ENCODE measurements around the gene SERPINA5. TPM values are rescaled to one million over a fixed set of nuclear protein-coding genes. Genes with fewer than 3 reads are reported as not detected.

Gene SERPINA5
- total RNA-seq, 1 donor from 2014 or later = 3.5 TPM

GRCh38 chr14:94540031-94540794, 41.0 kb upstream of the SERPINA5 start:
- H3K4me3 Mint-ChIP-seq = no peak overlapping the region
- Histone ChIP-seq H3K4me2 (no peak overlapping the region), H3K4me3 (no peak overlapping the region), H3K9ac (no peak overlapping the region), H2AFZ (replicated peaks) (peak overlapping the region; percentile 60), H3F3A (ENCODE audit: low read depth) (no peaks in the 10 kb centered on the region), H3K79me2 (ENCODE audit: low read depth) (no peaks in the 10 kb centered on the region), H3K27ac (no peak overlapping the region), H3K36me3 (no peaks in the 10 kb centered on the region), H3K27me3 (no peaks in the 10 kb centered on the region), H4K20me1 (ENCODE audit: low read depth) (no peaks in the 10 kb centered on the region), H3K9me3 (ENCODE audit: low read depth) (no peaks in the 10 kb centered on the region), H3K4me1 (peaks cover 4% of the 10 kb centered on the region)
- DNase-seq (ENCODE audit: low spot score) = peak; percentile 19
- H3K27ac Mint-ChIP-seq = peak overlapping the region; percentile 69
- H3K9me3 Mint-ChIP-seq = no peaks in the 10 kb centered on the region
- TF ChIP-seq EZH2phosphoT487 (IDR thresholded peaks at IDR 0.05) = no peak
- peak; percentile 9 for TF ChIP-seq CTCF (IDR thresholded peaks at IDR 0.05)
- peaks cover 36% of the 10 kb centered on the region for H3K4me1 Mint-ChIP-seq
- no peaks in the 10 kb centered on the region for H3K36me3 Mint-ChIP-seq
- H3K27me3 Mint-ChIP-seq (ENCODE audit: insufficient read depth, low read depth) = peaks cover 9% of the 10 kb centered on the region

GRCh38 chr14:94541234-94541975, 39.8 kb upstream of the SERPINA5 start:
- Histone ChIP-seq H3K27me3 (no peaks in the 10 kb centered on the region), H3F3A (ENCODE audit: low read depth) (no peaks in the 10 kb centered on the region), H3K27ac (no peak overlapping the region), H3K4me2 (no peak overlapping the region), H3K4me1 (peaks cover 4% of the 10 kb centered on the region), H4K20me1 (ENCODE audit: low read depth) (no peaks in the 10 kb centered on the region), H3K36me3 (no peaks in the 10 kb centered on the region), H2AFZ (replicated peaks) (no peak overlapping the region), H3K9me3 (ENCODE audit: low read depth) (no peaks in the 10 kb centered on the region), H3K9ac (no peak overlapping the region), H3K79me2 (ENCODE audit: low read depth) (no peaks in the 10 kb centered on the region), H3K4me3 (no peak overlapping the region)
- no peak for DNase-seq (ENCODE audit: low spot score)
- Mint-ChIP-seq H3K9me3 (peaks cover under 1% of the 10 kb centered on the region), H3K36me3 (no peaks in the 10 kb centered on the region), H3K27me3 (ENCODE audit: insufficient read depth, low read depth) (peaks cover 13% of the 10 kb centered on the region), H3K27ac (peak overlapping the region; percentile 29), H3K4me3 (no peak overlapping the region), H3K4me1 (peaks cover 45% of the 10 kb centered on the region)
- TF ChIP-seq CTCF (IDR thresholded peaks at IDR 0.05) = no peak

GRCh38 chr14:94542111-94542810, 39.0 kb upstream of the SERPINA5 start:
- H3K27ac Mint-ChIP-seq = peak overlapping the region; percentile 58
- Histone ChIP-seq H3K9ac (no peak overlapping the region), H3F3A (ENCODE audit: low read depth) (no peaks in the 10 kb centered on the region), H4K20me1 (ENCODE audit: low read depth) (no peaks in the 10 kb centered on the region), H3K27me3 (no peaks in the 10 kb centered on the region), H3K4me3 (no peak overlapping the region), H3K27ac (no peak overlapping the region), H3K4me1 (peaks cover 4% of the 10 kb centered on the region), H3K79me2 (ENCODE audit: low read depth) (no peaks in the 10 kb centered on the region), H3K36me3 (no peaks in the 10 kb centered on the region), H2AFZ (replicated peaks) (no peak overlapping the region), H3K9me3 (ENCODE audit: low read depth) (no peaks in the 10 kb centered on the region), H3K4me2 (no peak overlapping the region)
- TF ChIP-seq EZH2phosphoT487 (IDR thresholded peaks at IDR 0.05) (no peak), CTCF (IDR thresholded peaks at IDR 0.05) (no peak), EZH2 (IDR thresholded peaks at IDR 0.05) (no peak)
- peaks cover 45% of the 10 kb centered on the region for H3K4me1 Mint-ChIP-seq
- no peaks in the 10 kb centered on the region for H3K36me3 Mint-ChIP-seq
- H3K9me3 Mint-ChIP-seq = peaks cover 2% of the 10 kb centered on the region
- H3K4me3 Mint-ChIP-seq = no peak overlapping the region
- peaks cover 11% of the 10 kb centered on the region for H3K27me3 Mint-ChIP-seq (ENCODE audit: insufficient read depth, low read depth)
- DNase-seq (ENCODE audit: low spot score) = no peak
